ENCODE results near the gene ALDH8A1.

Gene ALDH8A1

GRCh38 chr6:134974370-134974769 is 24.5 kb upstream of the ALDH8A1 start:
- Histone ChIP-seq H3K9ac (ENCODE audit: low read depth, low read length, poor library complexity, severe bottlenecking) (no peak overlapping the region), H3K36me3 (ENCODE audit: insufficient read depth, low read length) (peaks cover 24% of the 10 kb centered on the region), H3F3A (ENCODE audit: low read depth) (no peaks in the 10 kb centered on the region), H3K79me2 (ENCODE audit: insufficient read depth, low read length) (no peaks in the 10 kb centered on the region), H3K4me3 (ENCODE audit: low read length, poor library complexity, severe bottlenecking) (no peak overlapping the region), H2AFZ (ENCODE audit: low read length) (no peak overlapping the region), H3K27me3 (ENCODE audit: insufficient read depth, low read length, poor library complexity, severe bottlenecking) (no peaks in the 10 kb centered on the region), H4K20me1 (ENCODE audit: insufficient read depth, low read length, poor library complexity, severe bottlenecking) (no peaks in the 10 kb centered on the region), H3K4me1 (ENCODE audit: insufficient read depth, low read length, poor library complexity, severe bottlenecking) (no peaks in the 10 kb centered on the region), H3K9me2 (replicated peaks; ENCODE audit: low read depth, low read length) (no peaks in the 10 kb centered on the region), H3K4me2 (ENCODE audit: low read depth, low read length, poor library complexity, severe bottlenecking) (no peak overlapping the region), H3K9me3 (ENCODE audit: insufficient read depth, low read depth, low read length) (no peaks in the 10 kb centered on the region)
- no peak for TF ChIP-seq EZH2phosphoT487 (IDR thresholded peaks at IDR 0.05; ENCODE audit: borderline replicate concordance)
- no peak for TF ChIP-seq CTCF (conservative IDR thresholded peaks at IDR 0.05; ENCODE audit: low read length)

DNA sequence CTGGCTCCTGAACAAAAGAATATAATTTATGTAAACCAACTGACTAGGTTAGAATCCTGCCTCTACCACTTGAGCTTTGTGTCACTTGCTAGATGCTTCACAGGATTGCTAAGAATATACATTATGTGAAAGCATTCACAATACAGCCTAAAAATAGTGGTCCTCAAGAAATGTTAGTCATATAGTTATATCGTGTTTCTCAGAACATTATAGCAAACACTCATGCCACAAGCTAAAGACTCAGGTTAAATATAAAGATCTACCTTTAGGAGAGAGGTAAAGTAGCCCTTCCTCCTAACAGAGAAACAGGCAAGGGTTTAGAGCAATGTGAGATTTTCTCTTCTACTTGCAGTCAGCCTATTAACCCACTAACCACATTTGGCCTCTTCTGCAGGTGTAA is 17.8 kb upstream of the ALDH8A1 start:
- Histone ChIP-seq H3K9me3 (ENCODE audit: insufficient read depth, low read depth, low read length) (no peaks in the 10 kb centered on the region), H3K4me1 (ENCODE audit: insufficient read depth, low read length, poor library complexity, severe bottlenecking) (no peaks in the 10 kb centered on the region), H3K36me3 (ENCODE audit: insufficient read depth, low read length) (peaks cover 32% of the 10 kb centered on the region), H2AFZ (ENCODE audit: low read length) (no peak overlapping the region), H3K4me2 (ENCODE audit: low read depth, low read length, poor library complexity, severe bottlenecking) (no peak overlapping the region), H4K20me1 (ENCODE audit: insufficient read depth, low read length, poor library complexity, severe bottlenecking) (no peaks in the 10 kb centered on the region), H3K79me2 (ENCODE audit: insufficient read depth, low read length) (no peaks in the 10 kb centered on the region), H3F3A (ENCODE audit: low read depth) (no peaks in the 10 kb centered on the region), H3K9me2 (replicated peaks; ENCODE audit: low read depth, low read length) (no peaks in the 10 kb centered on the region), H3K27me3 (ENCODE audit: insufficient read depth, low read length, poor library complexity, severe bottlenecking) (no peaks in the 10 kb centered on the region), H3K4me3 (ENCODE audit: low read length, poor library complexity, severe bottlenecking) (no peak overlapping the region), H3K9ac (ENCODE audit: low read depth, low read length, poor library complexity, severe bottlenecking) (no peak overlapping the region)
- TF ChIP-seq CTCF (conservative IDR thresholded peaks at IDR 0.05; ENCODE audit: low read length) (no peak), EZH2phosphoT487 (IDR thresholded peaks at IDR 0.05; ENCODE audit: borderline replicate concordance) (no peak)

- no peak overlapping the region for H3K4me2 ChIP-seq (ENCODE audit: low read depth, low read length, poor library complexity, severe bottlenecking)
- H3K9me2 ChIP-seq (replicated peaks; ENCODE audit: low read depth, low read length) = no peaks in the 10 kb centered on the region
- H3K9ac ChIP-seq (ENCODE audit: low read depth, low read length, poor library complexity, severe bottlenecking) = no peak overlapping the region
- H3K36me3 ChIP-seq (ENCODE audit: insufficient read depth, low read length) = peaks cover 35% of the 10 kb centered on the region; the same call in 1 of the 2 replicates
- H4K20me1 ChIP-seq (ENCODE audit: insufficient read depth, low read length, poor library complexity, severe bottlenecking) = no peaks in the 10 kb centered on the region
- no peak overlapping the region for H2AFZ ChIP-seq (ENCODE audit: low read length)
- no peaks in the 10 kb centered on the region for H3K79me2 ChIP-seq (ENCODE audit: insufficient read depth, low read length)
- no peaks in the 10 kb centered on the region for H3K27me3 ChIP-seq (ENCODE audit: insufficient read depth, low read length, poor library complexity, severe bottlenecking)
- H3K4me3 ChIP-seq (ENCODE audit: low read length, poor library complexity, severe bottlenecking) = no peak overlapping the region
- peaks cover 12% of the 10 kb centered on the region for H3K4me1 ChIP-seq (ENCODE audit: insufficient read depth, low read length, poor library complexity, severe bottlenecking)
- TF ChIP-seq CTCF (conservative IDR thresholded peaks at IDR 0.05; ENCODE audit: low read length) (no peak), EZH2phosphoT487 (IDR thresholded peaks at IDR 0.05; ENCODE audit: borderline replicate concordance) (no peak)
- no peaks in the 10 kb centered on the region for H3F3A ChIP-seq (ENCODE audit: low read depth)
- peaks cover 3% of the 10 kb centered on the region; the same call in 1 of the 2 replicates for H3K9me3 ChIP-seq (ENCODE audit: insufficient read depth, low read depth, low read length)
Observed at GRCh38 chr6:134964451-134965203, 14.7 kb upstream of the ALDH8A1 start.

All from Loucy (cell line).